ENCODE results near the gene C6orf163. TPM values are rescaled to one million over a fixed set of nuclear protein-coding genes. Genes with fewer than 3 reads are reported as not detected.

C6orf163 gene
- total RNA-seq, 1 experiment from 2014 or later = 1.5 TPM

DNA sequence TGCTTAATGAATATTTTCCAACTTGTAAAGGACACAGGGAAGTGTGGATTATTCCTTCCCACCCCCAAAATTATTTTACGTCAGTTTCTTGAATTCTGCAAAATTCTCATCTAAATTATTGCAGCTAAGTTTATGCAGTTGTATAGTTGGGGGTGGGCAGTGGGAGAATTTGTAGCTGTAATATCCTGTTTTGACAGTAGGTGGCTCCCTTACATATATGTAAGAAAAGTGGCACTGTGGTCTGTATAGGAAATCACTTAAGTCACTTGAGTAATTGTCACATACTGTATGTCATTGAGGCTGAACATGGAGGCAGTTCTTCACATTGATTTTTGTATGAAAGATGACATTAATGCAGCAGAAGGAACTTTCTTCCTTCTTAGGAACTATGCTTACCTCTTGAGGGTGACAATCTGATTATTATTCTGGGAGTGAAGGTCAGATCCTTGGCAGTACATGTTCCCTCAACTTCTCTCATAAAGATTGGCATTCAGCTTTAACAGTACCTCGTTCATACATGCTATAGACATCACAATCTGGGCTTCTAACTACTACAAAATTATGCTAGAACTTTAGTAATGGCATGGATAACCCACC lies 48.5 kb downstream of the C6orf163 start:
- ChIA-PET RAD21 (ENCODE audit: low non-redundant PET in 1 of 2, low total read pairs in 2 of 2, uncharacterized antibody in 2 of 2, unreplicated experiment in 2 of 2) (interaction anchor here (0.6 to 1.1 kb wide), 2 partner anchors 15 to 326 kb away, joined by 3 read pairs; partner anchors contain the start of gene CFAP206 (in 1 of the 2)), POLR2A (no interaction called here), CTCF (interaction anchor here (0.6 to 1.9 kb wide), 11 partner anchors 9 to 1099 kb away, joined by 3 to 12 read pairs (median 5); partner anchors contain the start of gene CFAP206)
- Histone ChIP-seq H3K27ac (ENCODE audit: low read depth, low read length) (no peak overlapping the region), H3K36me3 (ENCODE audit: control insufficient read depth in 1 of 2, insufficient read depth in 2 of 2, low read length in 2 of 2) (no peaks in the 10 kb centered on the region), H3K79me2 (ENCODE audit: insufficient read depth, low read length) (no peaks in the 10 kb centered on the region), H3K9me2 (ENCODE audit: insufficient read depth) (no peaks in the 10 kb centered on the region), H3K9me3 (ENCODE audit: control insufficient read depth in 1 of 2, insufficient read depth in 1 of 2, low read depth in 1 of 2, low read length in 2 of 2) (no peaks in the 10 kb centered on the region), H3K4me1 (ENCODE audit: control insufficient read depth in 1 of 2, insufficient read depth in 2 of 2, low read length in 2 of 2) (no peaks in the 10 kb centered on the region), H3K27me3 (ENCODE audit: insufficient read depth, low read length) (no peaks in the 10 kb centered on the region), H4K20me1 (ENCODE audit: insufficient read depth) (no peaks in the 10 kb centered on the region), H3K9ac (ENCODE audit: low read length) (no peak overlapping the region), H3K4me3 (replicated peaks in 1 of 2; ENCODE audit: low read depth in 1 of 2, low read length in 2 of 2) (no peak overlapping the region), H3K4me2 (ENCODE audit: low read length) (no peak overlapping the region), H2AFZ (ENCODE audit: low read depth, low read length, poor library complexity, severe bottlenecking) (no peak overlapping the region)
- TF ChIP-seq, protein P1, sequence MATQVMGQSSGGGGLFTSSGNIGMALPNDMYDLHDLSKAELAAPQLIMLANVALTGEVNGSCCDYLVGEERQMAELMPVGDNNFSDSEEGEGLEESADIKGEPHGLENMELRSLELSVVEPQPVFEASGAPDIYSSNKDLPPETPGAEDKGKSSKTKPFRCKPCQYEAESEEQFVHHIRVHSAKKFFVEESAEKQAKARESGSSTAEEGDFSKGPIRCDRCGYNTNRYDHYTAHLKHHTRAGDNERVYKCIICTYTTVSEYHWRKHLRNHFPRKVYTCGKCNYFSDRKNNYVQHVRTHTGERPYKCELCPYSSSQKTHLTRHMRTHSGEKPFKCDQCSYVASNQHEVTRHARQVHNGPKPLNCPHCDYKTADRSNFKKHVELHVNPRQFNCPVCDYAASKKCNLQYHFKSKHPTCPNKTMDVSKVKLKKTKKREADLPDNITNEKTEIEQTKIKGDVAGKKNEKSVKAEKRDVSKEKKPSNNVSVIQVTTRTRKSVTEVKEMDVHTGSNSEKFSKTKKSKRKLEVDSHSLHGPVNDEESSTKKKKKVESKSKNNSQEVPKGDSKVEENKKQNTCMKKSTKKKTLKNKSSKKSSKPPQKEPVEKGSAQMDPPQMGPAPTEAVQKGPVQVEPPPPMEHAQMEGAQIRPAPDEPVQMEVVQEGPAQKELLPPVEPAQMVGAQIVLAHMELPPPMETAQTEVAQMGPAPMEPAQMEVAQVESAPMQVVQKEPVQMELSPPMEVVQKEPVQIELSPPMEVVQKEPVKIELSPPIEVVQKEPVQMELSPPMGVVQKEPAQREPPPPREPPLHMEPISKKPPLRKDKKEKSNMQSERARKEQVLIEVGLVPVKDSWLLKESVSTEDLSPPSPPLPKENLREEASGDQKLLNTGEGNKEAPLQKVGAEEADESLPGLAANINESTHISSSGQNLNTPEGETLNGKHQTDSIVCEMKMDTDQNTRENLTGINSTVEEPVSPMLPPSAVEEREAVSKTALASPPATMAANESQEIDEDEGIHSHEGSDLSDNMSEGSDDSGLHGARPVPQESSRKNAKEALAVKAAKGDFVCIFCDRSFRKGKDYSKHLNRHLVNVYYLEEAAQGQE (IDR thresholded peaks at IDR 0.05; ENCODE audit: low read depth) = no peak
- TF ChIP-seq RAD21 (IDR thresholded peaks at IDR 0.05; ENCODE audit: low read depth) = peak; percentile 88
- peak; percentile 57 to 79 (median 60) for TF ChIP-seq CTCF (IDR thresholded peaks at IDR 0.05 in 2 of 3, conservative IDR thresholded peaks at IDR 0.05 in 1 of 3; ENCODE audit: borderline replicate concordance in 1 of 3, insufficient read depth in 1 of 3, low read depth in 2 of 3, low read length in 2 of 3)
- ATAC-seq (peak; percentile 90), DNase-seq (ENCODE audit: low read depth, low spot score) (peak; percentile 62)
- intact Hi-C loops (cut with micrococcal nuclease) = loop anchor here (5.0 to 10.0 kb wide), 4 partner anchors 402 to 1474 kb away; no protein-coding TSS in a partner anchor
- no TSS peak for BruUV-seq (replicated peaks)
